ENCODE data around the gene KCNJ2.

- TF ChIP-seq POLR2AphosphoS5 (IDR thresholded peaks at IDR 0.05; ENCODE audit: low read depth) (no peak), GABPA (IDR thresholded peaks at IDR 0.05; ENCODE audit: low read depth) (no peak), SPI1 (IDR thresholded peaks at IDR 0.05; ENCODE audit: borderline replicate concordance, low read depth) (no peak)
- TF ChIP-seq, protein P1, sequence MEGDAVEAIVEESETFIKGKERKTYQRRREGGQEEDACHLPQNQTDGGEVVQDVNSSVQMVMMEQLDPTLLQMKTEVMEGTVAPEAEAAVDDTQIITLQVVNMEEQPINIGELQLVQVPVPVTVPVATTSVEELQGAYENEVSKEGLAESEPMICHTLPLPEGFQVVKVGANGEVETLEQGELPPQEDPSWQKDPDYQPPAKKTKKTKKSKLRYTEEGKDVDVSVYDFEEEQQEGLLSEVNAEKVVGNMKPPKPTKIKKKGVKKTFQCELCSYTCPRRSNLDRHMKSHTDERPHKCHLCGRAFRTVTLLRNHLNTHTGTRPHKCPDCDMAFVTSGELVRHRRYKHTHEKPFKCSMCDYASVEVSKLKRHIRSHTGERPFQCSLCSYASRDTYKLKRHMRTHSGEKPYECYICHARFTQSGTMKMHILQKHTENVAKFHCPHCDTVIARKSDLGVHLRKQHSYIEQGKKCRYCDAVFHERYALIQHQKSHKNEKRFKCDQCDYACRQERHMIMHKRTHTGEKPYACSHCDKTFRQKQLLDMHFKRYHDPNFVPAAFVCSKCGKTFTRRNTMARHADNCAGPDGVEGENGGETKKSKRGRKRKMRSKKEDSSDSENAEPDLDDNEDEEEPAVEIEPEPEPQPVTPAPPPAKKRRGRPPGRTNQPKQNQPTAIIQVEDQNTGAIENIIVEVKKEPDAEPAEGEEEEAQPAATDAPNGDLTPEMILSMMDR (IDR thresholded peaks at IDR 0.05; ENCODE audit: insufficient read depth, low read length): no peak
- TF ChIP-seq, protein P2, sequence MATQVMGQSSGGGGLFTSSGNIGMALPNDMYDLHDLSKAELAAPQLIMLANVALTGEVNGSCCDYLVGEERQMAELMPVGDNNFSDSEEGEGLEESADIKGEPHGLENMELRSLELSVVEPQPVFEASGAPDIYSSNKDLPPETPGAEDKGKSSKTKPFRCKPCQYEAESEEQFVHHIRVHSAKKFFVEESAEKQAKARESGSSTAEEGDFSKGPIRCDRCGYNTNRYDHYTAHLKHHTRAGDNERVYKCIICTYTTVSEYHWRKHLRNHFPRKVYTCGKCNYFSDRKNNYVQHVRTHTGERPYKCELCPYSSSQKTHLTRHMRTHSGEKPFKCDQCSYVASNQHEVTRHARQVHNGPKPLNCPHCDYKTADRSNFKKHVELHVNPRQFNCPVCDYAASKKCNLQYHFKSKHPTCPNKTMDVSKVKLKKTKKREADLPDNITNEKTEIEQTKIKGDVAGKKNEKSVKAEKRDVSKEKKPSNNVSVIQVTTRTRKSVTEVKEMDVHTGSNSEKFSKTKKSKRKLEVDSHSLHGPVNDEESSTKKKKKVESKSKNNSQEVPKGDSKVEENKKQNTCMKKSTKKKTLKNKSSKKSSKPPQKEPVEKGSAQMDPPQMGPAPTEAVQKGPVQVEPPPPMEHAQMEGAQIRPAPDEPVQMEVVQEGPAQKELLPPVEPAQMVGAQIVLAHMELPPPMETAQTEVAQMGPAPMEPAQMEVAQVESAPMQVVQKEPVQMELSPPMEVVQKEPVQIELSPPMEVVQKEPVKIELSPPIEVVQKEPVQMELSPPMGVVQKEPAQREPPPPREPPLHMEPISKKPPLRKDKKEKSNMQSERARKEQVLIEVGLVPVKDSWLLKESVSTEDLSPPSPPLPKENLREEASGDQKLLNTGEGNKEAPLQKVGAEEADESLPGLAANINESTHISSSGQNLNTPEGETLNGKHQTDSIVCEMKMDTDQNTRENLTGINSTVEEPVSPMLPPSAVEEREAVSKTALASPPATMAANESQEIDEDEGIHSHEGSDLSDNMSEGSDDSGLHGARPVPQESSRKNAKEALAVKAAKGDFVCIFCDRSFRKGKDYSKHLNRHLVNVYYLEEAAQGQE (IDR thresholded peaks at IDR 0.05; ENCODE audit: insufficient replicate concordance, low read depth): no peak
Observed at GRCh38 chr17:70204431-70204830, 35.1 kb downstream of the KCNJ2 start.
